Kidney tubule cell (primary cell): ENCODE measurements around the gene GPR141.

Experiments used
- DNase-seq: peaks from one replicate; pipeline ENCODE4 v3.0.0-alpha.2; 2018; ENCODE audit warnings: low spot score

GPR141 gene

GRCh38 chr7:37786741-37787569, 103.4 kb downstream of the GPR141 start:
- DNase-seq: no peak
